WTC11 (cell line): Measurements from ENCODE around the gene CD300E. TPM values are rescaled to one million over a fixed set of nuclear protein-coding genes. Genes with fewer than 3 reads are reported as not detected.

Source experiments
- ATAC-seq: fragments of 200-7000 bp; cut with Tn5 transposase; 2 replicates; pipeline ENCODE4 v1.10.0; 2021; ENCODE audit warnings: mild to moderate bottlenecking, moderate library complexity
- CTCF ChIA-PET: fragments of 300-600 bp; sonication (Branson Sonifier 250); formaldehyde crosslinking; loops from one replicate; lab custom pipeline; 2021; ENCODE audit warnings: antibody characterized with exemption; lab: Charles Lee
- POLR2A ChIA-PET: fragments of 350-600 bp; sonication (Branson Sonifier 250); formaldehyde crosslinking; loops from one replicate; lab custom pipeline; 2021; ENCODE audit warnings: antibody characterized with exemption; lab: Charles Lee
- DNase-seq: peaks from one replicate; pipeline ENCODE4 v3.0.0; 2021; ENCODE audit warnings: low spot score
- H3K27ac Mint-ChIP-seq: 2 replicates; pipeline ENCODE4 v1.8.0; 2021; ENCODE audit warnings: mixed read lengths
- H3K27me3 Mint-ChIP-seq: 2 replicates; pipeline ENCODE4 v1.8.0; 2021; ENCODE audit warnings: low read depth, mild to moderate bottlenecking, moderate library complexity, mixed read lengths
- H3K36me3 Mint-ChIP-seq: 2 replicates; pipeline ENCODE4 v1.8.0; 2021; ENCODE audit warnings: mixed read lengths
- H3K4me1 Mint-ChIP-seq: 2 replicates; pipeline ENCODE4 v1.8.0; 2022; ENCODE audit warnings: mixed read lengths
- H3K4me3 Mint-ChIP-seq: 2 replicates; pipeline ENCODE4 v1.8.0; 2021; ENCODE audit warnings: mild to moderate bottlenecking, moderate library complexity, mixed read lengths
- H3K9me3 Mint-ChIP-seq: 2 replicates; pipeline ENCODE4 v1.8.0; 2021; ENCODE audit warnings: mixed read lengths
- ARID4B ChIP-seq: sonication (generic); formaldehyde crosslinking; IDR thresholded peaks from 2 replicates; pipeline ENCODE4 v1.8.0; 2023; ENCODE audit warnings: missing genetic modification reagents, mild to moderate bottlenecking, borderline replicate concordance
- EMX1 ChIP-seq: fragments of 250-450 bp; sonication (Bioruptor Pico); IDR thresholded peaks from 2 replicates; pipeline ENCODE4 v1.8.0; 2021; ENCODE audit warnings: mild to moderate bottlenecking
- ERG ChIP-seq: fragments of 250-450 bp; sonication (Bioruptor Pico); IDR thresholded peaks from 2 replicates; pipeline ENCODE4 v1.8.0; 2021; ENCODE audit warnings: mild to moderate bottlenecking
- GRHL2 ChIP-seq: fragments of 250-450 bp; sonication (Bioruptor Pico); IDR thresholded peaks from 2 replicates; pipeline ENCODE4 v1.8.0; 2022; ENCODE audit warnings: mild to moderate bottlenecking, moderate library complexity; ENCODE audit not compliant: insufficient replicate concordance, severe bottlenecking
- HMGXB4 ChIP-seq: sonication (generic); formaldehyde crosslinking; IDR thresholded peaks from 2 replicates; pipeline ENCODE4 v1.8.1; 2023; ENCODE audit warnings: mild to moderate bottlenecking, moderate library complexity, missing genetic modification reagents
- JAZF1 ChIP-seq: fragments of 250-450 bp; sonication (Bioruptor Pico); IDR thresholded peaks from 2 replicates; pipeline ENCODE4 v1.9.0; 2021; ENCODE audit warnings: moderate library complexity, mild to moderate bottlenecking, inconsistent platforms
- NR1H2 ChIP-seq: sonication (generic); formaldehyde crosslinking; IDR thresholded peaks from 2 replicates; pipeline ENCODE4 v1.9.0; 2021; ENCODE audit warnings: mild to moderate bottlenecking, moderate library complexity, missing genetic modification reagents
- PRDM15 ChIP-seq: sonication (generic); formaldehyde crosslinking; IDR thresholded peaks from 2 replicates; pipeline ENCODE4 v1.8.0; 2022; ENCODE audit warnings: missing genetic modification reagents
- STAT6 ChIP-seq: sonication (generic); formaldehyde crosslinking; conservative IDR thresholded peaks from 2 replicates; pipeline ENCODE4 v1.8.1; 2023; ENCODE audit warnings: mild to moderate bottlenecking, low read depth, missing genetic modification reagents, moderate library complexity
- TCF7 ChIP-seq: sonication (generic); formaldehyde crosslinking; IDR thresholded peaks from 2 replicates; pipeline ENCODE4 v1.8.0; 2022; ENCODE audit warnings: mild to moderate bottlenecking, low read depth, missing genetic modification reagents, moderate library complexity
- USF2 ChIP-seq: sonication (generic); formaldehyde crosslinking; IDR thresholded peaks from 2 replicates; pipeline ENCODE4 v1.8.1; 2023; ENCODE audit warnings: mild to moderate bottlenecking, missing genetic modification reagents, moderate library complexity
- ZNF317 ChIP-seq: sonication (generic); formaldehyde crosslinking; IDR thresholded peaks from 2 replicates; pipeline ENCODE4 v1.8.1; 2023; ENCODE audit warnings: low read depth, mild to moderate bottlenecking, moderate library complexity, missing genetic modification reagents, borderline replicate concordance
- total RNA-seq: library from RNA; stranded (reverse); gene quantifications from 3 replicates; pipeline ENCODE4 v1.2.3, GENCODE V29; 2021

CD300E gene
- total RNA-seq, 1 experiment from 2014 or later: not detected

- TF ChIP-seq ERG (CRISPR knock-in tag) (no peak), ZNF317 (no peak)
Observed at GRCh38 chr17:74569020-74570003, 54.2 kb downstream of the CD300E start (continued).

GRCh38 chr17:74568106-74568873, 55.2 kb downstream of the CD300E start:
- no peak overlapping the region for H3K4me3 Mint-ChIP-seq
- CTCF ChIA-PET: interaction anchor here (2.4 kb wide), 1 partner anchor 89 kb away, joined by 31 read pairs; no protein-coding TSS in a partner anchor
- peaks cover 4% of the 10 kb centered on the region; the same call in 1 of the 2 replicates for H3K4me1 Mint-ChIP-seq
- POLR2A ChIA-PET: no interaction called here
- H3K9me3 Mint-ChIP-seq: peaks cover 13% of the 10 kb centered on the region
- DNase-seq: no peak
- no peaks in the 10 kb centered on the region for H3K36me3 Mint-ChIP-seq
- no peak overlapping the region for H3K27ac Mint-ChIP-seq
- no peak for ATAC-seq
- H3K27me3 Mint-ChIP-seq: peaks cover 13% of the 10 kb centered on the region
- TF ChIP-seq USF2: no peak
- TF ChIP-seq PRDM15: no peak
- TF ChIP-seq STAT6: no peak
- no peak for TF ChIP-seq TCF7 (CRISPR knock-in tag)
- TF ChIP-seq GRHL2 (CRISPR knock-in tag): no peak
- no peak for TF ChIP-seq ARID4B (CRISPR knock-in tag)
- no peak for TF ChIP-seq EMX1 (CRISPR knock-in tag)
- no peak for TF ChIP-seq NR1H2 (CRISPR knock-in tag)
- TF ChIP-seq ERG (CRISPR knock-in tag): no peak
- TF ChIP-seq JAZF1 (CRISPR knock-in tag): no peak
- TF ChIP-seq HMGXB4 (CRISPR knock-in tag): no peak
